Measurements from ENCODE around the gene DYNC1H1. TPM values are rescaled to one million over a fixed set of nuclear protein-coding genes. Genes with fewer than 3 reads are reported as not detected.
"Not testable (repeated sequence)": the region's sequence is repeated elsewhere in the genome, so short reads cannot be mapped to it uniquely, and the experiment has no call there.

The DYNC1H1 gene
- total RNA-seq, 1 donor from 2014 or later = 735 TPM

DNA sequence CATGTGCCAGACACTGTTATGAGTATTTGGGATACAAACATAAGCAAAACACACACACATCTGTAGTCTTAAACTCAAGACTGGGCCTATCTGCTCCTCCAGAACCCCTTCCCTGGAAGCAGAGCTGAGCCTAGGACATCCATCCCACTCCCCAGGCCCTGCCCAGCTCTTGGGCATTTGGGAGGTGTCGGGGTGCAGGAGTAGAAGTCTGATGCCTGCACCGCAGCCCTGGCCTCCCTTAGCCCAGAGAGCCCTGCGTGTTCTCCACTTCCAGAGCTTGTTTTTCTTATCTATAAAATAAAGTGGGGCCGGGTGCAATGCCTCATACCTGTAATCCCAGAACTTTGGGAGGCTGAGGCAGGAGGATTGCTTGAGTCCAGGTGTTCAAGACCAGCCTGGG lies 110.8 kb downstream of the DYNC1H1 start:
- Mint-ChIP-seq H3K27me3 (ENCODE audit: low read depth) (no peaks in the 10 kb centered on the region), H3K27ac (ENCODE audit: unreplicated experiment) (no peak overlapping the region), H3K4me3 (ENCODE audit: unreplicated experiment) (no peak overlapping the region), H3K36me3 (ENCODE audit: low read depth) (peaks cover 14% of the 10 kb centered on the region), H3K4me1 (ENCODE audit: low read depth) (peaks cover 11% of the 10 kb centered on the region), H3K9me3 (ENCODE audit: low read depth) (no peaks in the 10 kb centered on the region)
- peak; percentile 37 for DNase-seq (ENCODE audit: low spot score)
- TF ChIP-seq, protein P1, sequence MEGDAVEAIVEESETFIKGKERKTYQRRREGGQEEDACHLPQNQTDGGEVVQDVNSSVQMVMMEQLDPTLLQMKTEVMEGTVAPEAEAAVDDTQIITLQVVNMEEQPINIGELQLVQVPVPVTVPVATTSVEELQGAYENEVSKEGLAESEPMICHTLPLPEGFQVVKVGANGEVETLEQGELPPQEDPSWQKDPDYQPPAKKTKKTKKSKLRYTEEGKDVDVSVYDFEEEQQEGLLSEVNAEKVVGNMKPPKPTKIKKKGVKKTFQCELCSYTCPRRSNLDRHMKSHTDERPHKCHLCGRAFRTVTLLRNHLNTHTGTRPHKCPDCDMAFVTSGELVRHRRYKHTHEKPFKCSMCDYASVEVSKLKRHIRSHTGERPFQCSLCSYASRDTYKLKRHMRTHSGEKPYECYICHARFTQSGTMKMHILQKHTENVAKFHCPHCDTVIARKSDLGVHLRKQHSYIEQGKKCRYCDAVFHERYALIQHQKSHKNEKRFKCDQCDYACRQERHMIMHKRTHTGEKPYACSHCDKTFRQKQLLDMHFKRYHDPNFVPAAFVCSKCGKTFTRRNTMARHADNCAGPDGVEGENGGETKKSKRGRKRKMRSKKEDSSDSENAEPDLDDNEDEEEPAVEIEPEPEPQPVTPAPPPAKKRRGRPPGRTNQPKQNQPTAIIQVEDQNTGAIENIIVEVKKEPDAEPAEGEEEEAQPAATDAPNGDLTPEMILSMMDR (IDR thresholded peaks at IDR 0.05) = no peak

DNA sequence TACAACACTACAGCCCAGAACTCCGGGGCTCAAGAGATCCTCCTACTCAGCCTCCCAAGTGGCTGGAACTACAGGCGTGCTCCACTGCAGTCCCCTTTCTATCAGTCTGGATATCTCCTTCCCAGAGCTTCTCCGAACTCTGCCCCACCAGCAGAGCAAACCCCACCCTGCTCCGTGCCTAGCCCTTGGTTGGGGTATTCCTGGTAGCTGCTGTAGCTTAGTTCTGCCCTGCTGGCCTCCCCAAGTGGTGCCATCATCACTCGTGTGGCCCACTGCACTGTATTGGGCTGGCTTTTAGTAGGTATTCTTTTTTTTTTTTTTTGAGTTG lies 113.0 kb downstream of the DYNC1H1 start:
- Mint-ChIP-seq H3K27me3 (ENCODE audit: low read depth) (no peaks in the 10 kb centered on the region), H3K4me3 (ENCODE audit: unreplicated experiment) (no peak overlapping the region), H3K27ac (ENCODE audit: unreplicated experiment) (no peak overlapping the region), H3K36me3 (ENCODE audit: low read depth) (peaks cover 30% of the 10 kb centered on the region), H3K4me1 (ENCODE audit: low read depth) (peaks cover 6% of the 10 kb centered on the region), H3K9me3 (ENCODE audit: low read depth) (no peaks in the 10 kb centered on the region)
- TF ChIP-seq, protein P1 (IDR thresholded peaks at IDR 0.05) = no peak
- peak; percentile 40 for DNase-seq (ENCODE audit: low spot score)

DNA sequence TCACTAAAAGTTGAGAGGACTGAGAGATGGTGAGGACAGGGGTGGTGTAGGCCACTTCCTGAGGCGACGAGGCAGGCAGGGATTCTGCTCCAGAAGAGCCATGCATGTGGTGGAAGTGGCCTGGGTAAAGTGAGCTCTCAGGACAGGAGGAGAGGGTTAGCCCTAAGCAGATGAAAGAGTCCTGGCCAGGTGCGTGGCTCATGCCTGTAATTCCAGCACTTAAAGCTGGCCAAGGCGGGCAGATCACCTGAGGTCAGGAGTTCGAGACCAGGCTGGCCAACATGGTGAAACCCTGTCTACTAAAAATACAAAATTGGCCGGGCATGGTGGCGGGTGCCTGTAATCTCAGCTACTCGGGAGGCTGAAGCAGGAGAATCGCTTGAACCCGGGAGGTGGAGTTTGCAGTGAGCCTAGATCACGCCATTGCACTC lies 114.0 kb downstream of the DYNC1H1 start:
- H3K27me3 Mint-ChIP-seq (ENCODE audit: low read depth); H3K9me3 Mint-ChIP-seq (ENCODE audit: low read depth); H3K4me3 Mint-ChIP-seq (ENCODE audit: unreplicated experiment): not testable (repeated sequence)
- Mint-ChIP-seq H3K36me3 (ENCODE audit: low read depth) (peaks cover 36% of the 10 kb centered on the region), H3K27ac (ENCODE audit: unreplicated experiment) (peak overlapping the region; percentile 39), H3K4me1 (ENCODE audit: low read depth) (peaks cover 15% of the 10 kb centered on the region)
- peak; percentile 22 for DNase-seq (ENCODE audit: low spot score)

DNA sequence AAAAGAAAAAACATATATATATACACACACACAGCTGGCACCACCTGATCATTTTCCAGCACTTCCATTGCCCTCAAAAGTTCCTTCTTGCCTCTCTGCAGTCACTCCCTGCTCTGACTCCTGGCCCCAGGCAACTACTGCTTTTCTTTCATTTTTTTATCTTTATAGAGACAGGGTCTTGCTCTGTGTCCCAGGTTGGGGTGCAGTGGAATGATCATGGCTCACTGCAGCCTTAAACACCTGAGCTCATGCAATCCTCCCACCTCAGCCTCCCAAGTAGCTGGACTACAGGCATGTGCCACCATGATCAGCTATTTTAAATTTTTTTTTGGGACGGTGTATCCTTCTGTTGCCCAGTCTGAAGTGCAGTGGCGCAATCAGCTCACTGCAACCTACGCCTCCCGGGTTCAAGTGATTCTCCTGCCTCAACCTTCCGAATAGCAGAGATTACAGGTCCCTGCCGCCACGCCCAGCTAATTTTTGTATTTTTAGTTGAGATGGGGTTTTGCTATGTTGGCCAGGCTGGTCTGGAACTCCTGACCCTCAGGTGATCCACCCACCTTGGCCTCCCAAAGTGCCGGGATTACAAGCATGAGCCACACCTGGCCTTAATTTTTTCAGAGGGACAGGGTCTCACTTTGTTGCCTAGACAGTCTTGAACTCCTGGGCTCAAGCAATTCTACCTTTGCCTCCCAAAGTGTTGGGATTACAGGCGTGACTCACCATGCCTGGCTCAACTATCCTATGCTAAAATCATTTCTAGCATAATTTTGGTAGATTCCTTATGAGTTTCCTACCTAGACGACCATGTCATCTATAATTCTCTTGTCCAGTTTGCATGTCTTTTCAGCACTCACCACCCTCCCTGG lies 114.7 kb downstream of the DYNC1H1 start:
- Mint-ChIP-seq H3K36me3 (ENCODE audit: low read depth) (peaks cover 41% of the 10 kb centered on the region), H3K4me3 (ENCODE audit: unreplicated experiment) (no peak overlapping the region), H3K4me1 (ENCODE audit: low read depth) (peaks cover 21% of the 10 kb centered on the region), H3K27me3 (ENCODE audit: low read depth) (no peaks in the 10 kb centered on the region), H3K27ac (ENCODE audit: unreplicated experiment) (peak overlapping the region; percentile 18), H3K9me3 (ENCODE audit: low read depth) (no peaks in the 10 kb centered on the region)
- TF ChIP-seq, protein P1 (IDR thresholded peaks at IDR 0.05) = no peak
- DNase-seq (ENCODE audit: low spot score) = peak; percentile 12

DNA sequence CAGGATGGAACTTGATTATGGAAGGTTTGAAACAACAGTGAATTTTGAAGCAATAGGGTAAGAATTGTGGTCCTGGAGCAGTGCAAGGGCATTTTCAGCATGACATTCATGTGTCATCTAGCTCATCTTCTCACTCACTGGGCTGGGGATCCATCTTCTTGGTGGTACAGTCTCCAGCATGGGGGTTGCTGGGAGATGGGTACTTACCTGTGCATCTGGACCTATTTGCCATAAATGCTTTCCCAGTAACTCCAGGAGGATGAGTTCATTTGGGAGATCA lies 115.3 kb downstream of the DYNC1H1 start:
- DNase-seq (ENCODE audit: low spot score) = no peak
- Mint-ChIP-seq H3K9me3 (ENCODE audit: low read depth) (no peaks in the 10 kb centered on the region), H3K27me3 (ENCODE audit: low read depth) (no peaks in the 10 kb centered on the region), H3K4me1 (ENCODE audit: low read depth) (peaks cover 26% of the 10 kb centered on the region), H3K4me3 (ENCODE audit: unreplicated experiment) (no peak overlapping the region), H3K27ac (ENCODE audit: unreplicated experiment) (no peak overlapping the region), H3K36me3 (ENCODE audit: low read depth) (peaks cover 46% of the 10 kb centered on the region)
- TF ChIP-seq, protein P1 (IDR thresholded peaks at IDR 0.05) = no peak
